ENCODE measurements around the gene HADH. TPM values are rescaled to one million over a fixed set of nuclear protein-coding genes. Genes with fewer than 3 reads are reported as not detected.

Gene HADH
- total RNA-seq, 2 donors from 2014 or later = 108 to 143 TPM

GRCh38 chr4:108051343-108051742, 61.7 kb downstream of the HADH start:
- no peak overlapping the region for H3K4me3 ChIP-seq
- TF ChIP-seq CTCF (IDR thresholded peaks at IDR 0.05) = no peak
- no peak for DNase-seq (ENCODE audit: low spot score)
- no peaks in the 10 kb centered on the region for H3K9me3 ChIP-seq
- no peaks in the 10 kb centered on the region for H3K36me3 ChIP-seq
- no peaks in the 10 kb centered on the region for H3K4me1 ChIP-seq
- H3K27ac ChIP-seq = no peak overlapping the region
- H3K27me3 ChIP-seq = no peaks in the 10 kb centered on the region

- TF ChIP-seq CTCF (IDR thresholded peaks at IDR 0.05) = no peak
- no peaks in the 10 kb centered on the region for H3K4me1 ChIP-seq
- no peak overlapping the region for H3K27ac ChIP-seq
- H3K36me3 ChIP-seq = no peaks in the 10 kb centered on the region
- DNase-seq (ENCODE audit: low spot score) = no peak
- H3K9me3 ChIP-seq = no peaks in the 10 kb centered on the region
- no peaks in the 10 kb centered on the region for H3K27me3 ChIP-seq
- H3K4me3 ChIP-seq = no peak overlapping the region
Measured at GRCh38 chr4:108052558-108053120, 63.0 kb downstream of the HADH start.

DNA sequence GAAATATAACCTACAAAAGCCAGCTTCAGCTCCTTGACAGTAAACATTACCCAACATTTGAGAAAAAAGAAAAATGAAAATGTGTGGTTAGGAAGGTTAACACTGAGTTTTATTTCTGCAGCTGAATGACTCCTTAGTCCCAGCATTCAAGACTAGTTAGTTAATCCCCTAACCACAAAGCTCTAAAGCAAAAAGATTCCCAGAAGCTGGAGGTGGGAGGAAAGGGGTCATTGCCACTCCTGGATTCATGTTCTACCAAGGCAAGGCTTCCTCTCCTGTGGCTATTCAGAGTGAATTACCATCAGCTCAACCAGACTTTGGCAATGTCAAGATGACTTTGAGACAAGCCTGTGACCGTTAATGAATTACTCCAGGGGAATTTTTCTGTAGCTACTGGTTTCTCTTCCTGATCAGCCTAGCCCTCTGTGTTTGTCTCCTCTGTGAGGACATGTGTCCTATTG, 63.6 kb downstream of the HADH start:
- H3K4me1 ChIP-seq = no peaks in the 10 kb centered on the region
- no peaks in the 10 kb centered on the region for H3K9me3 ChIP-seq
- no peak overlapping the region for H3K27ac ChIP-seq
- no peaks in the 10 kb centered on the region for H3K27me3 ChIP-seq
- H3K36me3 ChIP-seq = no peaks in the 10 kb centered on the region
- no peak overlapping the region for H3K4me3 ChIP-seq
- DNase-seq (ENCODE audit: low spot score) = no peak
- no peak for TF ChIP-seq CTCF (IDR thresholded peaks at IDR 0.05)

DNA sequence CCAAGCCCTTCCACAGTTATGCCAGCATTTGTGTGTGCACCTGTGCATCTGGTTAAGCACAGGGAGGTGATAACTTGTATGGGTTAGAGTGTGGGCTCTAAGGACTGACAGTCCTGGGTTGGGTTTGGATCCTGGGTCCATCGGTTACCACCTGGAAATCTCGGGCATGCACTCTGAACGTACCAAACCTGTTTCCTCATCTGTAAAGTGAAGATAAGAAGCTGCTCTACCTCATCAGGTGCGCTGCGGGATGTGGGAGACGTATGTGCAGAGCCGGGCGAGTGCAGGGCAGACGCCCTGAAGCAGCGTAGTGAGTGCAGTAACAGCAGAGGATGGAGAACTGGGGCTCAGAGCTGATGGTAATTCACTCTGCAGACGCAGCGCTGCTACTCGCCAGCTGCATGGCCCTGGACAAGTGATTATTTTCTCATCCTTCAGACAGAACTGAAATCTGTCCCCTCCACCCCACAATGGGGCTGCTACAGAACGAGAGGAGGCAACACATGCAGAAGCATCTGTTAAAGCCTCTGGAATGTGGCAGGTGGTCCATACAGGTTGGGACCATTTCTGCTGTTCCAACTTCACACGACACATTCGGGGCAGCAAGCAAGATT, 64.4 kb downstream of the HADH start:
- Histone ChIP-seq H3K9me3 (no peaks in the 10 kb centered on the region), H3K27me3 (no peaks in the 10 kb centered on the region), H3K4me1 (no peaks in the 10 kb centered on the region), H3K4me3 (no peak overlapping the region), H3K27ac (no peak overlapping the region), H3K36me3 (no peaks in the 10 kb centered on the region)
- no peak for TF ChIP-seq CTCF (IDR thresholded peaks at IDR 0.05)
- no peak for DNase-seq (ENCODE audit: low spot score)

DNA sequence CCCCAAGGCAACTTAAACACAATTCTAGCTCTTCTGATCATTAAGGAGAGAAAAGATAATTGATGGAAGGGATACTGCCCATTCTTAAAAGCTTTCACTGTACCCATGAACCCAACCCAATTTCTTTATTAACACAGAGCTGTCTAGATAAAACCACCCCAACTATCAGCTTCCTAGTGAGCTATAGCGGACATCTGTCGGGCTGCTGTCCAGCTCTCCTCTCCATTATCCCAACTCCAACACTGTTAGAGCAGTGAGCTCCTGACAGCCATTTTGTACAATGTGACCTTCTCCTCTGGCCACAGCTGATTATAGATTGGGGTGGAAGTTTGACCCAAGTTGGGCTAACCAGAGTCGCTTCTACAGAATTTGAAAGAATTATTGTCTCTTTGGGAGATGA, 66.1 kb downstream of the HADH start:
- no peak overlapping the region for H3K4me3 ChIP-seq
- no peaks in the 10 kb centered on the region for H3K36me3 ChIP-seq
- no peak for DNase-seq (ENCODE audit: low spot score)
- H3K9me3 ChIP-seq = no peaks in the 10 kb centered on the region
- no peak overlapping the region for H3K27ac ChIP-seq
- no peak for TF ChIP-seq CTCF (IDR thresholded peaks at IDR 0.05)
- no peaks in the 10 kb centered on the region for H3K27me3 ChIP-seq
- H3K4me1 ChIP-seq = no peaks in the 10 kb centered on the region

GRCh38 chr4:108056418-108056817, 66.7 kb downstream of the HADH start:
- Histone ChIP-seq H3K4me3 (no peak overlapping the region), H3K9me3 (no peaks in the 10 kb centered on the region), H3K36me3 (no peaks in the 10 kb centered on the region), H3K27ac (no peak overlapping the region), H3K27me3 (no peaks in the 10 kb centered on the region), H3K4me1 (no peaks in the 10 kb centered on the region)
- no peak for DNase-seq (ENCODE audit: low spot score)
- no peak for TF ChIP-seq CTCF (IDR thresholded peaks at IDR 0.05)

All from right atrium auricular region (tissue), 2 donors.